ENCODE measurements around the gene ZFTA.

The ZFTA gene

DNA sequence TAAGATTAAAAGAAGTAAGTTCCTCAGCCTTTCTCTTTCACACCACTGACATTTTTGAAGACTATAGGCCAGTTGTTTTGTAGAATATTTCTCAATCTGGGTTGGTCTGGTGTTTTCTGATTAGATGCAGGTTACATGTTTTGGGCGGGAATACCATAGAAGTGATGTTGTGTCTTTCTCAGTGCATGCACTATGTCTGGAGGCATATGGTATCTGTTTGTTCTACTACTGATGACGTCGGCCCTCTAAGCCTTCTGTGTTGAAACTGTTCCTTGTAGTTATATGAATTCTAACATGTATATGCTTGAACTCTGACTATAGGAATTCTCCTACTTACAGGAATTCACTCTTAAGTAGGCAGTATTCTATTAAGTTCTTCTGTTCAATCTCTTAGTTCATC, 21.6 kb downstream of the ZFTA start:
- TF ChIP-seq RAD21 (IDR thresholded peaks at IDR 0.05; ENCODE audit: low read depth) = no peak
- TF ChIP-seq EP300 (IDR thresholded peaks at IDR 0.05; ENCODE audit: borderline replicate concordance) = no peak
- no peak for TF ChIP-seq EGR1 (IDR thresholded peaks at IDR 0.05)
- no peak for TF ChIP-seq MAX (IDR thresholded peaks at IDR 0.05)
- TF ChIP-seq YY1 (IDR thresholded peaks at IDR 0.05; ENCODE audit: low read depth) = no peak
- no peak for TF ChIP-seq TCF12 (IDR thresholded peaks at IDR 0.05; ENCODE audit: low read depth)
- no peak for TF ChIP-seq CEBPB (IDR thresholded peaks at IDR 0.05)
- TF ChIP-seq ZBTB7A (IDR thresholded peaks at IDR 0.05; ENCODE audit: low read depth) = no peak
- TF ChIP-seq TEAD4 (IDR thresholded peaks at IDR 0.05) = no peak
- no peak for TF ChIP-seq TAF1 (IDR thresholded peaks at IDR 0.05; ENCODE audit: low read depth)
- no peak for TF ChIP-seq FOXM1 (IDR thresholded peaks at IDR 0.05; ENCODE audit: borderline replicate concordance, low read depth)
- no peak for TF ChIP-seq REST (IDR thresholded peaks at IDR 0.05; ENCODE audit: low read depth)
- no peak for TF ChIP-seq NFIC (IDR thresholded peaks at IDR 0.05)
- TF ChIP-seq USF1 (IDR thresholded peaks at IDR 0.05) = no peak
- no peak for TF ChIP-seq CREB1 (IDR thresholded peaks at IDR 0.05; ENCODE audit: low read depth)

GRCh38 chr11:63745304-63746170, 23.0 kb downstream of the ZFTA start:
- TF ChIP-seq RAD21 (IDR thresholded peaks at IDR 0.05; ENCODE audit: low read depth) (peak; percentile 21), MAX (IDR thresholded peaks at IDR 0.05) (no peak)

DNA sequence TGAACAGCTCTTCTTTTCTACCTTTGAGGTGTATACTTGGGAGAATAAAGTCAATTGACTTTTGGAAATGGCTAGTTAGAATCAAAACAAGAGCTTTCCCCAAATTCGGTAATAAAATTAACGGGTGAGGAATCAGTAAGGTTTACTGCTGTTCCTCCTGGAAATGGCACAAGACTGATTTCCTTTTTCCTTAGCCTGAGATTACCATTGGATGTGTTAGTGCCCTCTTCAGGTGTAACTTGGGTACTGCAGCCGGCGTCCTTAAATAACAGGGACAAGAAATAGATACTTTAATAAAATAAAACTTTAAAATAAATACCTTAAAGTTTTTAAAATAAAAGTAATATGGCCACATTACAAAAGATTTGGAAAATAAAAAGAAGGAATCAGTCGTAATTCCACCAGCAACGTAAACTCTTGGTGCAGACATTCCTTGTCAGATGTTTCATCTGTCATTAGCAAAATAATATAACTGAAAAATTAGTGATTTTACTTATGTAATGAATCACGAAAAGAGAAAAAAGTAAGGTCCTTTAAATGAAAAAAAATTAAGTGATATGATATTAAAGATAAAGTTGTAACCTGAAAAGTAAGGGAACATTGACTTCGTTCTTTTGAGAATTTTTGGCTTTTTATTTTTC, 29.7 kb downstream of the ZFTA start:
- TF ChIP-seq EP300 (IDR thresholded peaks at IDR 0.05; ENCODE audit: borderline replicate concordance) = no peak
- peak; percentile 71 for TF ChIP-seq RAD21 (IDR thresholded peaks at IDR 0.05; ENCODE audit: low read depth)

- no peak for TF ChIP-seq NFIC (IDR thresholded peaks at IDR 0.05)
- TF ChIP-seq USF1 (IDR thresholded peaks at IDR 0.05) = no peak
- no peak for TF ChIP-seq TCF12 (IDR thresholded peaks at IDR 0.05; ENCODE audit: low read depth)
- TF ChIP-seq EGR1 (IDR thresholded peaks at IDR 0.05) = no peak
- no peak for TF ChIP-seq FOXM1 (IDR thresholded peaks at IDR 0.05; ENCODE audit: borderline replicate concordance, low read depth)
- no peak for TF ChIP-seq CEBPB (IDR thresholded peaks at IDR 0.05)
- no peak for TF ChIP-seq YY1 (IDR thresholded peaks at IDR 0.05; ENCODE audit: low read depth)
- TF ChIP-seq TEAD4 (IDR thresholded peaks at IDR 0.05) = no peak
- no peak for TF ChIP-seq CREB1 (IDR thresholded peaks at IDR 0.05; ENCODE audit: low read depth)
- TF ChIP-seq ZBTB7A (IDR thresholded peaks at IDR 0.05; ENCODE audit: low read depth) = no peak
- no peak for TF ChIP-seq TAF1 (IDR thresholded peaks at IDR 0.05; ENCODE audit: low read depth)
- no peak for TF ChIP-seq EP300 (IDR thresholded peaks at IDR 0.05; ENCODE audit: borderline replicate concordance)
Measured at GRCh38 chr11:63737718-63738117, 30.9 kb downstream of the ZFTA start.

DNA sequence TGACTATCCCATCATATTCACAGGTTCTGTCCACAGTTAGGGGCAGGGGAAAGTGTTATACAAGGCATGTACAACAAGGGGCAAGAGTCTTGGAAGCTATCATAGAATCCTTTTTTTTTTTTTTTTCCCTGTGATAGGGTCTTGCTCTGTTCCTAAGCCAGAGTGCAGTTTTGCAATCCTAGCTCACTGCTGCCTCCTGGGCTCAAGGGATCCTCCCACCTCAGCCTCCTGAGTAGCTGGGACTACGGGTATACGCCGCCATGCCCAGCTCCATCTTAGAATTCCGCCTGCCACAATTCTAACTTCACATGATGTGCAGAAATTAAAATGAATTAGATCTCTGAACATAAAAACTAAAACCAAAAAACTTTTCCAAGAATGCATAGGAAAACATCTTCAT, 31.7 kb downstream of the ZFTA start:
- TF ChIP-seq MAX (IDR thresholded peaks at IDR 0.05) (no peak), RAD21 (IDR thresholded peaks at IDR 0.05; ENCODE audit: low read depth) (no peak), YY1 (IDR thresholded peaks at IDR 0.05; ENCODE audit: low read depth) (no peak), FOXM1 (IDR thresholded peaks at IDR 0.05; ENCODE audit: borderline replicate concordance, low read depth) (no peak), CREB1 (IDR thresholded peaks at IDR 0.05; ENCODE audit: low read depth) (no peak), REST (IDR thresholded peaks at IDR 0.05; ENCODE audit: low read depth) (no peak), USF1 (IDR thresholded peaks at IDR 0.05) (no peak), ZBTB7A (IDR thresholded peaks at IDR 0.05; ENCODE audit: low read depth) (no peak), CEBPB (IDR thresholded peaks at IDR 0.05) (no peak), TCF12 (IDR thresholded peaks at IDR 0.05; ENCODE audit: low read depth) (no peak), TEAD4 (IDR thresholded peaks at IDR 0.05) (no peak)

Data from Ishikawa (cell line).